HG03025 (cell line): ENCODE measurements around the gene ARMC7.
"Not testable (repeated sequence)": the region's sequence is repeated elsewhere in the genome, so short reads cannot be mapped to it uniquely, and the experiment has no call there.

ENCODE experiments used
- ATAC-seq: cut with Tn5 transposase; IDR thresholded peaks from one replicate; pipeline ENCODE4 v1.9.1; 2021; ENCODE audit warnings: mild to moderate bottlenecking, moderate library complexity; ENCODE audit not compliant: unreplicated experiment, low FRiP score

The ARMC7 gene

GRCh38 chr17:75147878-75148546 lies 38.2 kb downstream of the ARMC7 start:
- ATAC-seq: no peak

GRCh38 chr17:75151930-75152329 lies 42.2 kb downstream of the ARMC7 start:
- ATAC-seq: no peak

GRCh38 chr17:75152523-75152921 lies 42.8 kb downstream of the ARMC7 start:
- ATAC-seq: no peak

GRCh38 chr17:75152922-75153779 lies 43.4 kb downstream of the ARMC7 start:
- ATAC-seq: no peak

GRCh38 chr17:75153780-75154194 lies 44.0 kb downstream of the ARMC7 start:
- ATAC-seq: no peak

GRCh38 chr17:75154195-75155106 lies 44.7 kb downstream of the ARMC7 start, which contains the start of gene JPT1:
Gene JPT1 (minus strand): TSS chr17:75154512. CDS start chr17:75154397, 115 bp downstream.
- peak; percentile 82 for ATAC-seq

GRCh38 chr17:75155191-75155601 lies 45.4 kb downstream of the ARMC7 start:
- no peak for ATAC-seq

- not testable (repeated sequence) for ATAC-seq
These were observed 48.7 kb downstream of the ARMC7 start for GRCh38 chr17:75158480-75158879.

- no peak for ATAC-seq
These were observed 49.6 kb downstream of the ARMC7 start for GRCh38 chr17:75159196-75160031.

- no peak for ATAC-seq
These were observed 50.4 kb downstream of the ARMC7 start for GRCh38 chr17:75160211-75160610.

GRCh38 chr17:75163074-75163473 lies 53.3 kb downstream of the ARMC7 start:
- ATAC-seq: no peak

GRCh38 chr17:75164606-75165005 lies 54.8 kb downstream of the ARMC7 start:
- ATAC-seq: not testable (repeated sequence)

GRCh38 chr17:75168998-75169397 lies 59.2 kb downstream of the ARMC7 start:
- no peak for ATAC-seq

- no peak for ATAC-seq
These were observed 63.8 kb downstream of the ARMC7 start for GRCh38 chr17:75173526-75173925.

- no peak for ATAC-seq
These were observed 65.2 kb downstream of the ARMC7 start for GRCh38 chr17:75174996-75175395.

GRCh38 chr17:75176625-75177024 lies 66.9 kb downstream of the ARMC7 start:
- ATAC-seq: no peak

- ATAC-seq: no peak
These were observed 68.7 kb downstream of the ARMC7 start for GRCh38 chr17:75178453-75178852.
